Measurements from ENCODE around the gene ICA1. TPM values are rescaled to one million over a fixed set of nuclear protein-coding genes. Genes with fewer than 3 reads are reported as not detected.

Gene ICA1
- total RNA-seq, 1 experiment from 2014 or later = 66.4 TPM

GRCh38 chr7:8117195-8117594 lies 144.8 kb downstream of the ICA1 start:
- intact Hi-C loops (cut with micrococcal nuclease; ENCODE audit: unreplicated experiment) = no loop called here
- no peak for DNase-seq
- no peaks in the 10 kb centered on the region for H3K27me3 Mint-ChIP-seq (ENCODE audit: unreplicated experiment)
- H3K27ac Mint-ChIP-seq (ENCODE audit: unreplicated experiment) = no peak overlapping the region
- no peak for TF ChIP-seq CTCF (IDR thresholded peaks at IDR 0.05; ENCODE audit: unreplicated experiment)
- H3K4me1 Mint-ChIP-seq (ENCODE audit: low read depth, unreplicated experiment) = no peaks in the 10 kb centered on the region
- H3K4me3 Mint-ChIP-seq (ENCODE audit: low read depth, unreplicated experiment) = no peak overlapping the region
- H3K9me3 Mint-ChIP-seq (ENCODE audit: low read depth, unreplicated experiment) = no peaks in the 10 kb centered on the region
- peaks cover 4% of the 10 kb centered on the region for H3K36me3 Mint-ChIP-seq (ENCODE audit: insufficient read depth, unreplicated experiment)
- BruUV-seq (replicated peaks) = no TSS peak
- CTCF ChIA-PET = no interaction called here

GRCh38 chr7:8115547-8116402 lies 146.2 kb downstream of the ICA1 start:
- CTCF ChIA-PET = no interaction called here
- TF ChIP-seq CTCF (IDR thresholded peaks at IDR 0.05; ENCODE audit: unreplicated experiment) = no peak
- no peak overlapping the region for H3K27ac Mint-ChIP-seq (ENCODE audit: unreplicated experiment)
- no peaks in the 10 kb centered on the region for H3K9me3 Mint-ChIP-seq (ENCODE audit: low read depth, unreplicated experiment)
- no peaks in the 10 kb centered on the region for H3K4me1 Mint-ChIP-seq (ENCODE audit: low read depth, unreplicated experiment)
- H3K36me3 Mint-ChIP-seq (ENCODE audit: insufficient read depth, unreplicated experiment) = peaks cover 4% of the 10 kb centered on the region
- H3K27me3 Mint-ChIP-seq (ENCODE audit: unreplicated experiment) = no peaks in the 10 kb centered on the region
- no peak for DNase-seq
- intact Hi-C loops (cut with micrococcal nuclease; ENCODE audit: unreplicated experiment) = no loop called here
- no peak overlapping the region for H3K4me3 Mint-ChIP-seq (ENCODE audit: low read depth, unreplicated experiment)
- no TSS peak for BruUV-seq (replicated peaks)

GRCh38 chr7:8114175-8114574 lies 147.8 kb downstream of the ICA1 start:
- H3K36me3 Mint-ChIP-seq (ENCODE audit: insufficient read depth, unreplicated experiment) = peaks cover 4% of the 10 kb centered on the region
- TF ChIP-seq CTCF (IDR thresholded peaks at IDR 0.05; ENCODE audit: unreplicated experiment) = no peak
- no peak overlapping the region for H3K4me3 Mint-ChIP-seq (ENCODE audit: low read depth, unreplicated experiment)
- no peak for DNase-seq
- H3K27ac Mint-ChIP-seq (ENCODE audit: unreplicated experiment) = peak overlapping the region; percentile 37
- H3K9me3 Mint-ChIP-seq (ENCODE audit: low read depth, unreplicated experiment) = no peaks in the 10 kb centered on the region
- no peaks in the 10 kb centered on the region for H3K27me3 Mint-ChIP-seq (ENCODE audit: unreplicated experiment)
- intact Hi-C loops (cut with micrococcal nuclease; ENCODE audit: unreplicated experiment) = no loop called here
- no peaks in the 10 kb centered on the region for H3K4me1 Mint-ChIP-seq (ENCODE audit: low read depth, unreplicated experiment)
- CTCF ChIA-PET = no interaction called here
- no TSS peak for BruUV-seq (replicated peaks)

- no peak for TF ChIP-seq CTCF (IDR thresholded peaks at IDR 0.05; ENCODE audit: unreplicated experiment)
- DNase-seq = no peak
These were observed 148.8 kb downstream of the ICA1 start for GRCh38 chr7:8113184-8113583.

More at GRCh38 chr7:8113184-8113583, 148.8 kb downstream of the ICA1 start:
- intact Hi-C loops (cut with micrococcal nuclease; ENCODE audit: unreplicated experiment) = no loop called here
- Mint-ChIP-seq H3K36me3 (ENCODE audit: insufficient read depth, unreplicated experiment) (peaks cover 4% of the 10 kb centered on the region), H3K9me3 (ENCODE audit: low read depth, unreplicated experiment) (no peaks in the 10 kb centered on the region), H3K27me3 (ENCODE audit: unreplicated experiment) (no peaks in the 10 kb centered on the region), H3K4me1 (ENCODE audit: low read depth, unreplicated experiment) (no peaks in the 10 kb centered on the region), H3K4me3 (ENCODE audit: low read depth, unreplicated experiment) (no peak overlapping the region), H3K27ac (ENCODE audit: unreplicated experiment) (no peak overlapping the region)
- CTCF ChIA-PET = interaction anchor here (0.7 kb wide), 1 partner anchor 425 kb away, joined by 3 read pairs; no protein-coding TSS in a partner anchor
- no TSS peak for BruUV-seq (replicated peaks)
